Epithelial cell of esophagus (primary cell): Measurements from ENCODE around the gene MSH3.

Experiments used
- DNase-seq: peaks from one replicate; pipeline ENCODE4 v3.0.0; 2010; ENCODE audit warnings: low read depth
- H3K4me3 ChIP-seq: 2 replicates; pipeline ENCODE4 v1.5.1; 2011; ENCODE audit warnings: mild to moderate bottlenecking, low read length, control low read depth
- TF ChIP-seq, protein P1 (sequence below): IDR thresholded peaks from 2 replicates; pipeline ENCODE4 v1.5.1; 2011; ENCODE audit warnings: low read depth, mild to moderate bottlenecking, low read length, control low read depth, inconsistent platforms; ENCODE audit not compliant: insufficient read depth; ENCODE audit errors: missing control alignments

MSH3 gene

DNA sequence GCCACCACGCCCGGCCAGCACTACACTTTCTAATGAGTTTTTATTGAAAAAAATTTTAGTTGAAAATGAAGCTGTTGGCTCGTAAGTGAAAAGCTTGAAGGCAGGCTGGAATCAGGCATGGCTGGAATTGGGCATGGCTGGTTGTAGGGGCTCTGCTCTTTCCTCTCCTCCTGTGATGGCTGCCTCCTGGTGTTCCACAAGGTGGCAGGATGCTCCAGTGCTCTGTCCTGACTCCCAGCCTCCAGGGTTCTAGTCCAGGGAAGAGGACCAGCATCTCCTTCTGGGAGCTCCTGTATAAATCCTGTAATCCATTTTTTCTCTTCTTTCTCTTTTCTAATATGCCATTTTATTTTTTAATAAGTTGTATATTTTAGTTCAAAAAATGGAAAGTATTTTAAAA is 57.5 kb downstream of the MSH3 start:
- no peak overlapping the region for H3K4me3 ChIP-seq
- TF ChIP-seq, protein P1, sequence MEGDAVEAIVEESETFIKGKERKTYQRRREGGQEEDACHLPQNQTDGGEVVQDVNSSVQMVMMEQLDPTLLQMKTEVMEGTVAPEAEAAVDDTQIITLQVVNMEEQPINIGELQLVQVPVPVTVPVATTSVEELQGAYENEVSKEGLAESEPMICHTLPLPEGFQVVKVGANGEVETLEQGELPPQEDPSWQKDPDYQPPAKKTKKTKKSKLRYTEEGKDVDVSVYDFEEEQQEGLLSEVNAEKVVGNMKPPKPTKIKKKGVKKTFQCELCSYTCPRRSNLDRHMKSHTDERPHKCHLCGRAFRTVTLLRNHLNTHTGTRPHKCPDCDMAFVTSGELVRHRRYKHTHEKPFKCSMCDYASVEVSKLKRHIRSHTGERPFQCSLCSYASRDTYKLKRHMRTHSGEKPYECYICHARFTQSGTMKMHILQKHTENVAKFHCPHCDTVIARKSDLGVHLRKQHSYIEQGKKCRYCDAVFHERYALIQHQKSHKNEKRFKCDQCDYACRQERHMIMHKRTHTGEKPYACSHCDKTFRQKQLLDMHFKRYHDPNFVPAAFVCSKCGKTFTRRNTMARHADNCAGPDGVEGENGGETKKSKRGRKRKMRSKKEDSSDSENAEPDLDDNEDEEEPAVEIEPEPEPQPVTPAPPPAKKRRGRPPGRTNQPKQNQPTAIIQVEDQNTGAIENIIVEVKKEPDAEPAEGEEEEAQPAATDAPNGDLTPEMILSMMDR, result peak; percentile 65
- DNase-seq, result peak; percentile 39

DNA sequence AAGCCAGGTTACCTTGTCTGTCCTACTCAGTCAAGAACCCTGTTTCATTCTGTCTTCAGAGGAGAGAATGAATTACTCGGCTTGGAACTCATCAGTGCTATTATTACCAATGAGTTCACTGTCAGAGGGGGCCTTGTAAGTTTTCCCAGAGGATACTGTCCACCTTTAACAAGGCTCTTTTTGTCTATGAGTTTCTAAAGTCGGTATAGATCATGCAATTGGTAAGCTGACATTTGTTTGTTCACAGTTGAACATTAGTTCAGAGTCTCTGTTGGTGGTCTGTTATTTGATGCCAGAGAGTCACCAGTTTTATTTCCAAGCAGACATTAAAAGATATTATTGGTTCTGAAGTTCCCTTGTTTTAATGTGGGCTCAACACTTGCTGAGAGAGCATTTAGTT is 58.5 kb downstream of the MSH3 start:
- DNase-seq, result no peak
- TF ChIP-seq, protein P1, result no peak
- no peak overlapping the region for H3K4me3 ChIP-seq

DNA sequence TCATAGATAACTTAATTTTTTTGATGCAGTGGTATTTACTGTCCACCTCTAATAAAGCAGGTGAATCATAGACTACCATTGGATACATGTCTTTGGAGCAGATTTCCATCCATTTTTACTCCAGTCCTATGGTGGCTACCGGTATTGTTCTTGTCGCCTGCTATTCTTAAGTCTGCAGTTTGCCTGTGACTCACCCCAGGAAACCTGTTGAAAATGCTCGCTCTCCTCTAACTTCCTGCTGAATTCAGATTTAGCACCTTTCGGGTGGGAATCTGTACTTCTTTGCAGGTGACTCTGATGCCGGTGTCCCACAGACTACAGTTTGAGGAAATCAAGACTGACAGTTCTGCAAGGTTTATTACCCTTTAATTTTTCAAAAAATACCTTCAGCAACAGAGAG is 59.2 kb downstream of the MSH3 start:
- H3K4me3 ChIP-seq, result no peak overlapping the region
- peak; percentile 30 for DNase-seq
- TF ChIP-seq, protein P1, result no peak

DNA sequence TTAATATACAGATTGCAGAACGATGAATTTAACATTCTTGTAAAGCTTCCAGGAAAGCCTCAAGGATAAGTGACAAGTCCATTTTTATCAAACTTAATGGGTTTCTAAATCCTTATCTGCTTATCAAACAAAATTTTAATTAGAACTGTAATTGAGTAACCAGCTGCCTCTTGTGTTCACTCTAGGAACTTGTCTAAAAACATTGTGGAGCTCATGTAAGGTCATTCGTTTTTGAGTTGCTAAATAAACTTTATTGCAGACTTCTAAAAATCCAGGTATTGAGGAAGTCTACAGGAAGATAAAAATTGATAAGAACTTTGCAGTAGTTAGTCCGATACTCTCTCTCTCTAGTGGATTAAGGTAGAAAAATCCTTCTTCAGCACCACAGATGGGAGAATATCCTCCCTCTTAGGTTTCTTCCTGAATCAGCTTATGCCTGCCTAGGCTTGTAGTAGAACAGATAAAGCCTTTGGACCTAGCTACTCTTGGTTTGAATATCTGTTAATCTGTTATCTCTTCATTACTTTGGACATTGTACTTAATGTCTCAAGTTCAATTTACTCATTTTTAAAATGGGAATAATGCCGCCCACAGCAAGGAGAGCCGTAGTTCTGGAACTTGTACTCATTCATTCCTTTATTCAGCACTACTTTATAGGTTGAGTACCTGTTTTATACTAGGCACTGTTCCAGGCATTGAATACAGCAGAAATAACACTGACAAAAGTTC is 60.3 kb downstream of the MSH3 start:
- TF ChIP-seq, protein P1, result no peak
- H3K4me3 ChIP-seq, result no peak overlapping the region
- DNase-seq, result peak; percentile 9

DNA sequence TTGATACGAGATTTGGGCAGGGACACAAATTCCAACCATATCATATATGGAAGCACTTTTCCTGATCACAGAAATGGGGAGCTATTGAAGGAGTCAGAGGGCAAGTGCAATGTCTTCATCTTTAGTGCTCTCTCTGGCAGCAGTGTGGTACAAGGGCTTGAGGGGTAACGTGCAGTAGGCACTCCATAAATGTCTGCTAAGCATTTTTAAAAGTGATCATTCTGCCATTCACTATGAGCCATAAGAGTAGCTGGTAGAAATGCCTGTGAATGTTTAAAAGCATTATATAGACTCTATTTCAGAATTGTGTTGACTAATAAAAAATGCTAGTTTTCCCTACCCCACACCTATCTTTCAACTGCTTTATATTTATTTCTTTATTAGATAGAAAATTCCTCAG is 61.4 kb downstream of the MSH3 start:
- TF ChIP-seq, protein P1, result no peak
- no peak overlapping the region for H3K4me3 ChIP-seq
- DNase-seq, result no peak

DNA sequence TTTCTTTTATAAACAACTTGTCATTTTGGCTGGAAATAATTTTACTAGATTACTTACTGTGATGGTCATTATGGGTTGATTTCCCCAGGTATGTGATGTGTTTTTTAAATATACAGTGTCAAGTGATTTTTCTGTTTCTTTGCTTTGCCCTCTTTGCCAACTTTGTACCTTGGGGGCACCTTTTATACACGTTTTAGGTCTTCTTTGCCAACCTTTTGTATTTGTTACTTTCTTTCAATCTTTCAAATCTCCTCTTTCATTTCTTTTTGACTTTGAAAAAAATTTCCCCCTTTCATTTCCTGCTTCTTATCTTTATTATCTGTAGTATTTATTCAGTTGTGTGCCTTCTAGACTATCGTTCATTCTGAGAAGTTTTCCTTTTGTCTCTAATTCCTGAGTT is 65.7 kb downstream of the MSH3 start:
- no peak for DNase-seq
- TF ChIP-seq, protein P1, result no peak
- no peak overlapping the region for H3K4me3 ChIP-seq

DNA sequence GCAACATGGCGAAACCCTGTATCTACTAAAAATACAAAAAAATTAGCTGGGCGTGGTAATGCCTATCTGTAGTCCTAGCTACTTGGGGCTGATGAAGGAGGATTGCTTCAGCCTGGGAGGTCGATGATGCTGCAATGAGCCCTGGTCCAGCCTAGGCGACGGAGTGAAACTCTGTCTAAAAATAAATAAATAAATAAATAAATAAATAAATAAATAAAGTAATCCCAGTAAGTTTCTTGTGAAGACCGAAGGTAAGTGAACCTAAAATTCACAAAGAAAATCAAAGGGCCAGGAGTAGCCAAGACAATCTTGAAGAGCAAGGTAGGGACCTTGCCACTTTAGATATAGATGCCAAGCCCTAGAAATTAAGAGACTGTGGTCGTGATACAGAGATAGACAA is 68.5 kb downstream of the MSH3 start:
- TF ChIP-seq, protein P1, result no peak
- H3K4me3 ChIP-seq, result no peak overlapping the region
- DNase-seq, result no peak
